Activated CD8-positive, alpha-beta memory T cell treated with anti-CD3 and anti-CD28 coated beads for 48 hours (primary cell): ENCODE measurements around the gene TECTA.
"Not testable (repeated sequence)": the region's sequence is repeated elsewhere in the genome, so short reads cannot be mapped to it uniquely, and the experiment has no call there.

Experiments
- DNase-seq, 3 experiments: peaks; one replicate each; pipeline ENCODE4 v3.0.0-alpha.2; 2020; ENCODE audit warnings: low read depth in 2 of 3, low spot score in 2 of 3

TECTA gene

DNA sequence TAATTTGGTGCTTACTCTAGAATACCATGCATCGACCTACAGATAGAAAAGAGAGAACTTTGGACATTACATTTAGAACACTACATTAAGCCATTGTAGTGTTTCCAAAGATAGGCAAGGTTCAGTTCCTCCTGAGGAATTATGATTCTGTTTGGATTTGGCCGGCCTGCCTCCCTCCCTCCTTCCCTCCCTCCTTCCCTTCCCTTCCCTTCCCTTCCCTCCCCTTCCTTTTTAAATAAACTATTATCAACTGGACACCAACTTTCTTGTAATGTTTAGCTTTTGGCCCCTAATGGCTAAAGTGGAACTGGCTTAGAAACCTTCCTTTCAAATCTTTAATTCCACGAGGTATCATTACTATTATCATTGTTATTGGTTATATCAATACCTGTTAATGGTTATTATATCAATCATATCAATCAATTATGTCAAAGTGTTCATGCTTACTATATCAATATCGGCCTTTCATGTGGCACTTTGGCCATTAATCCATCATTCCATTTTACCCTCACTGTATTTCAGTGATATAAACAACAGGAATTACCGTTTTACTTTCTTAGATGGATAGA is 60.4 kb downstream of the TECTA start:
- no peak for DNase-seq

DNA sequence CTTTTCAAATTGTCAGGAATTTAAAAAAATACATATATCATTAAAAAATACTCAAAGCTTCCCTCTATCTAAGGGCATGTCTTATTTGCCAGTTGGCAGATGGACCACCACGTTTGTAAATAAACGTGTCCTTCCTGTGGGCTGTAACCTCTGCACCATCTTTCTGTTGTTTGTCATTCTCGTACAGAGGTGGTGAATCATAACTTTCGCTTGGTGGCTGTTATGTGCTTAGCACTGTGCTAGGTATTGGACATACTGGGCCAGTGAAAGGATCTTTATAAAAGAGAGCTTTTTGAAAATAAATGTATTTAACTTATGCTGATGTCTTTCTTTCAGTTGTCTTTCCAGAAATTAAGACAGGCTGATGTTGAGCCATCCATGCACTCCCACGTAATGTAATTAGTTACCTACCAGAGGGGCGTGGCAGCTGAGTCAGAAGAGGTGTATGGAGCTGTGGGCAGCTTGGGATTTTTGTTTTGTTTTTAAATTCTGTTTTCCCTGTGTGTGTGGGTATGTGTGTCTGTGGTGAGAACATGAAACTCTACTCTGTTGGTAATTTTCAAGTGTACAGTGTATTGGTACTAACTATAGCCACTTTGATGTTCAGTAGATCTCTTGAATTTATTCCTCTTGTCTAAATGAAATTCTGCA is 62.7 kb downstream of the TECTA start:
- DNase-seq: no peak

DNA sequence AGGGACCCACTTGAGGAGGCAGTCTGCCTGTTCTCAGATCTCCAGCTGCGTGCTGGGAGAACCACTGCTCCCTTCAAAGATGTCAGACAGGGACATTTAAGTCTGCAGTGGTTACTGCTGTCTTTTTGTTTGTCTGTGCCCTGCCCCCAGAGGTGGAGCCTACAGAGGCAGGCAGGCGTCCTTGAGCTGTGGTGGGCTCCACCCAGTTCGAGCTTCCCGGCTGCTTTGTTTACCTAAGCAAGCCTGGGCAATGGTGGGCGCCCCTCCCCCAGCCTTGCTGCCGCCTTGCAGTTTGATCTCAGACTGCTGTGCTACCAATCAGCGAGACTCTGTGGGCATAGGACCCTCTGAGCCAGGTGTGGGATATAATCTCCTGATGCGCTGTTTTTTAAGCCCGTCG is 76.6 kb downstream of the TECTA start:
- not testable (repeated sequence) for DNase-seq

DNA sequence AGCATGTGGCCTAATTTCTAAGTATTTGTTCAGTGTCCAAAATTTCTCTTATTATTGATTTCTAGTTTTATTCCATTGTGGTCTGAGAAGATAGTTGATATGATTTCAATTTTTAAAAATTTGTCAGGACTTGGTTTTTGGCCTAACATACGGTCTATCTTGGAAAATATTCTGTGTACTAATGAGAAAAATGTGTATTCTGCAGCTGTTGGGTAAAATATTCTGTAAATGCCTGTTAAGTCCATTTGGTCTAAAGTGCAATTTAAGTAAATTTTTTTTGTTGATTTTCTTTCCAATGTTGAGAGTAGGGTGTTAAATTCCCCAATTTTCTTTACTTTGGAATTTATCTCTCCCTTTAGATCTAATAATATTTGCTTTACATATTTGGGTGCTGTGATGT is 78.3 kb downstream of the TECTA start:
- no peak for DNase-seq

DNA sequence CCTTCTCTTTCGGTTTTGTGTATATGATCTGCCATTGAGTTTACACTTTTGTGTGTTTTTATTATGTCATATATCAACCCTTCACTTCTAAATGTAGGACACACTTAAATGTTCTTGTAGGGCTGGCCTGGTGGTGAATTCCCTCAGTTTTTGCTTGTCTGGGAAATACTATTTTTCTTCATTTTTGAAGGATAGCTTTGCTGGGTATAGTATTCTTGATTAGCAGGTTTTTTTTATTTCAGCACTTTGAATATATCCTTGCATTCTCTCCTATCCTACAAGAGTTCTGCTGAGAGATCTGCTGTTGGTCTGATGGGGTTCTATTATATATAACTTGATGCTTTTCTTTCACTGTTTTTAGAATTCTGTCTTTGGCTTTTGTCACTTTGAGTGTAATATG is 79.1 kb downstream of the TECTA start:
- DNase-seq: no peak

DNA sequence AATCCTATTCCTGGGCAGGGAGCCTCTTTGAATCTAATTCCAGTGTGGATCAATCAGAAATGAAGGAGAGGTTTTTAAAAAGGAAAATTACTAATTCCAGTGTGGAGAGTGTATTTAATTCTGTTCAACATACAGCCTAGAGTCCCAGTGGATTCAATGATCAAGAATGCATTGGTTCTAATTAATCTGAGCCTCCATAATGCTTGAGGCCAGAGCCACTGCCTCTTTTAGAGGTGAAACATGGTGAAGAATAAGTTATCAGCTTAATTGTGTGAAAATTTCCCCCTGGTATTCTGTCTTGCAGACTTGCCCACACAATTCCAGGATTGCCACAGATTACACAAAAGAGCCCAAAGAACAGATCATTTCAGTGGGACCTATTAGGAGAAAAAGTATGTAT is 87.7 kb downstream of the TECTA start:
- DNase-seq: no peak

DNA sequence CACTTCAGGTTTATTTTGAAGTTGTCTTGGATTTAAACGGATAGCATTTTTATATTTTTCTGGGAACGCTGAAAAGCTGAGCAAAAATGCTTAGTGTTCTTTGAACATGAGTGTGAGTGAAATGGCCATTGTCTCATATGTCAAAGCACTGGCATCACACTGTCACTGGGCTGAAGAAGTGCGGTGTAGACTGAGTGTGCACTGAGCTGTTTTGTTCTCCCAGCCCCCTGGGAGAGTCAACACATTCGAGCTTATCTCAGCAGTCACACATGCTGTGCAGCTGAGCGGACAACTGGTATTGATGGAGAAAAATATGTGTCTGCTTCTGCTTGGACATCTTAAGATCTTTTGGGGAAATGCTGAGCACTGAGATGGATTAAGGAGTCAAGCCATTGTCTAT is 90.8 kb downstream of the TECTA start:
- DNase-seq: no peak

DNA sequence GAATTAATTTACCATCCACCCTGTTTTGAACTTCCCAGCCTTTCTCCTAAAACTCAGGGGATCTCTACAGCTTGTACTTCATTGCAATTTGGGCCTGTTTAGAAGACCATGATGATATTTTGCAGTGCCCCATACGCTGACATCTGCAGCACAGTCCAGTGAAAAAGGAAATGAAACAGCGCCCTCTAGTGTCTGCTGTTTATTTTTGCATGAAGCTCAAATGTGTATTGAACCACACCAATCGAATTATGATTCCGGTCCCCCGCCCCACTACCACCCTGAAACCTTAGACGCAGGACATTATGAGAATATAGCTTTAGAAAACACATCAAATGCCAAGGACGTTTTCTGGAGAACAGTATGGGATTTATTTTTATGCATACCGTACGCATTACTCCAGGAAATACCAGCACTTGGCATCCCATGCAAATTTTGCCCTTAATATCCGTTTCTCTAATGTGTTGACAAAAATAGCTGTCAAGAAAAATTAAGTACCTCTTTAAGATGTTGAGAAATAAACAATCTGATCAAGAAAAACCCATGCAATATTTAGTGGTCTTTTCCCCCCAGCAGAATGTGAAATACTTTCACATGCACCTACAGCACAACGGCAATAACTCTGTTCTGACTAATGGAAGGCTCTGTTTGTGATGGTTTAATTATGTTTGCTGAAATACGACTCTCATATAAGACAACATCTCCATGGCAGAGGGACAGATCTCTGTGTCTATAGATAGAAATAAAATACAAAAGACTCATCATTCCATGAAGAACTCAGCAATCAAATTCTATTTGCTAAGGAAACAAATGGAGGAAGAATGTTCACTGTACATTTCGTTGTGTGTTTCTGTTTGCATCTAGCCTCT is 93.9 kb downstream of the TECTA start:
- DNase-seq: peak; percentile 3 to 58 (median 7)

DNA sequence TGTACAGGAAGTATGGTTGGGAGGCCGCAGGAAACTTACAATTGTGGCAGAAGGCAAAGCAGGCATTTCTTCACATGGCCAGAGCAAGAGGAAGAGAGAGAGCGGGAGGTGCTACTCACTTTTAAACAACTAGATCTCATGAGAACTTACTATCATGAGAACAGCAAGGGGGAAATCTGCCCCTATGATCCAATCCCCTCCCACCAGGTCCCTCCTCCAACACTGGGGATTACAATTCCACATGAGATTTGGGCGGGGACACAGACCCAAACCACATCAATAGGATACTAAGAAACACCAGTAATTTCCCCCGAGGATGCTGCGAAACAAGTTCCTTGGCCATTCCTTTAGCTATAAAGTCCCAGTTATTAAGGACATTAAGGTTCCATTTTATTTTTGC is 97.4 kb downstream of the TECTA start:
- DNase-seq: no peak

DNA sequence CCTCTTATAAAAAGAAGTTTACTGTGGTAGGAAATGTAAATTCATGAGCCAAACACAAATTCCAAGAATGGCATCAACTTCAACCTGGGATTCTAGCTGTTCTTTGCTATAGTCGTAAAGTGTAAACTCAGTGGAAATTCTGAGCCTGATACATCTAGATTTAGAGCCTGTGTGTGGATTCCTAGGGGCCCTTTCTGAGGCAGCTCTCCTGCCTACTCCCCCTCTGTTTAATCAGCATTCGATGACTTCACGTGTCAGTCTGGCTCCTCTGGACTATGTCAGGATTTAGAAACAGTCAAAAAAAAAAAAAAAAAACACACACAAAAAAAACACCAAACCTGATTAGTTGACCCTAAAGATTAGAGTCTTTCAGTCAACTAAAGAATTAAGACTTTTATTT is 98.5 kb downstream of the TECTA start:
- DNase-seq: no peak

DNA sequence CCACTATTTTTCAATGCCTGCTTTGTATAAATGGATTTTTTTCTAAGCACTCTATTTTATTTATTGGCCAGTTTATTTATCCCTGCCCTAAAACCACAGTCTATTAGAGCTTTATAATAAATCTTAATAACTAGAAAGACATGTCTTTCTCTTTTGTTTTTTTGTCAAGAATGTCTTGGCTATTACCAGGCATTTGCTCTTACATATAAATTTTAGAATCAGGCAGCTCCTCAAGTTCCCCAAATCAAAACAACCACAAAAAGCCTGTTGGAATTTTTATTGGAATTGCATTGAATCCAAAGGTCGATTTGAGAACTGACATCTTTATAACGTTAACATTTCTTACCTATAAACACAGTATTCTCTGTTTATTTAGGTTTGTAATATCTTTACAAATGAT is 105.8 kb downstream of the TECTA start:
- no peak for DNase-seq

DNA sequence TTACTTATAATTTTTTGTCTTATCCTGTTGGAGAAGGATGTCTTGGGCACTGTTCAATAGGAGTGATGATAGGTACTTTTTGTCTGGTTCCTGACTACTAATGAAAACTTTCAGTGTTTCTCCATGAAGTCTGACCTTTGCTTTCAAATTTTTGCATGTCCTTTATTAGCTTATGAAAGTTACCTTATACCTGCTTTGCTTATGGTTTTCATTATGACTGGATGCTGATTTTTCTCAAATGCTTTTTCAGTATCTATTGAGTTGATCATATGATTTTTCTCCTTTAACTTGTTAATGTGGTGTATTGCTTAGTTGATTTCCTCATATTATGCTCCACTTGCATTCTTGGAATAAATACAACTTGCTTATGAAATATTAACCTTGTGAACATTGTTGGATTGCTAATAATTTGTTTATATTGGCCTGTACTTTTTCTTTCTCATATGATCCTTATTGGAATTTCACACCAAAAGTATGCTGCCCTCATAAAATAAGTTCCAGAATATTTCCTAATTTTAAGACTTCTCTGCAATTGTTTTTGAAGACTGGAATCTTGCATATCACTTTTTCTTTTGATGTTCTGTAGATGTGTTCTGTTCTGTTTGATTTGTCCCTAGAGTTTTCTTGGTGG is 106.6 kb downstream of the TECTA start:
- no peak for DNase-seq

DNA sequence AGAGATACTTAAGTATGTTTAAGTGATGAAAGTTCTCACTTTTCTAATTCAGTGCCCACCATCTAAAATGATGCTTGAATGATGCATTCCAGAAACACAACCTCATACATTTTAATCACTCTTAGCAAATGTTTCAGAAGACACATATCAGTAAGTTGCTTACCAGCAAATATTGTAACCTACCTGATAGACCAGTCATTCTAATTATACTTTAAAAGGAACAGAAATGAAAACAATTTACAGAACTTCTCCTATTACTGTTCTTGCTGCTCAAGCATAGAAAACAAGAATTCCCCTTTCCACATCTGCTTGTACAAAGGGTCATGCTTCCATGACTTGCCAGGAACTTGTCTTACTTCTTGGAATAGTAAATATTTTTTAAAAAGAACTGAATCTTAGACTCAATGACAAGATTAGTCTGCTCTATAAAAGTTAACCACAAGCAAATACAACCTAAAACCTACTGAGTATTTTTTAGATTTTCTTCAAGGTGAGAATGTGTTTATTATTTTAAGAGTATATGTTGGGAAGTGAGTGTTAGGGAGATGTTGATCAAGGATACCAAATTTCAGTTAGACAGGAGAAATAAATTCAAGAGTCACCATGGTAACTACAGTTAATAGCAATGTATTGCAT is 109.5 kb downstream of the TECTA start:
- DNase-seq: no peak

DNA sequence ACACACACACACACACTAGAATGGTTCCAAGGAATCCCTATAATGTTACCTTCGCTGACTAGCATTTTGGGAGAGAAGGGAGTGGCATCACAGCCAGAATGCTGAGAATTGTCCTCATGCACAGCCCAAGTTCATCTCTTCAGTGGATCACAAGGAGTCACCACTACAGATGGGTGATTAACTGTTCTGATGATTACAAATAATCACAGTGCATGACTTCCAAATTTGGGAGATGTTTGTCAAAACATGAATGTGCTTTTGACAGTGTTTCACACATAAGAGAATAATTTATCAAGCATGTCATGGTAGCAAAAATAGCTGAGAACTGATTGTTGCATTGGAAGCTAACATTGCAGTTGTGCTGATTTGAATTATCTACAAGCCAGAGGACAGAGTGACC is 110.6 kb downstream of the TECTA start:
- no peak for DNase-seq

DNA sequence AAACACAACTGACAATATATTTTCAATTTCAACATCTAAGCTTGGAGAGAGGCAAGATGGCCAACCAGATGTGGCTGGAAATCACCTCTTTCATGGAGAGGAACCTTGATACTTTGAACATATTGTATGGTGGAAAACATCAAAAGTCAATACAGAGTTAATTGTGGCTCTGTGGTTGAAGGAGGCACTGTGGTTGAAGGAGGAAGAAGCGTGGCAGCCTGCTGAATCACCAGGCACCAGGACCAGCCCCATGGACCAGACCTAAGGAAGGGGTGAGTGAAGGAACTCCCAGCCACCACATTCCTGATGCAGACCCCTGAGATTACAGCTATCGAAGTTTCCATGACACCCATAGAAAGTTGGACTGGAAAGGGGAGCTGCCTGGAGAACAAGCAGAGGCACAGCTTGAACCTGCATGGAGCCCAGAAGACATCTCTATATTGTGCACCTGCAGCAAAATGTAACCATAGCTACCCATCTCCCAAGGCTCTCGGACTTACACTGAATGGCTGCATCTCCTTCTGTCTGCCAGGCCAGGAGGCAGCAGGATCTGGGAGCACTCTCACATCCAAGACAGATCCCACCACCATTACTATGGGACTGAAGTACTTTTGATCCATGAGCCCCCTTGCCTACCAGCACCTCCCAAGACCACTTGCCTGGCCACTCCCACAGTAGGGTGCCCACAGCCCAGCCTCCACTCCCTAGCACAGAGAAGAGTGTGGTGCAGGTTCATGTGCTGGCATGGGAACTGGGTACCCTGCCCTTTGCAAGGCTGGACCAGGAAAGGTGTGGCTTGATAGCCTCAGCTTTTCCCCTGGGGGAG is 111.7 kb downstream of the TECTA start:
- no peak for DNase-seq

DNA sequence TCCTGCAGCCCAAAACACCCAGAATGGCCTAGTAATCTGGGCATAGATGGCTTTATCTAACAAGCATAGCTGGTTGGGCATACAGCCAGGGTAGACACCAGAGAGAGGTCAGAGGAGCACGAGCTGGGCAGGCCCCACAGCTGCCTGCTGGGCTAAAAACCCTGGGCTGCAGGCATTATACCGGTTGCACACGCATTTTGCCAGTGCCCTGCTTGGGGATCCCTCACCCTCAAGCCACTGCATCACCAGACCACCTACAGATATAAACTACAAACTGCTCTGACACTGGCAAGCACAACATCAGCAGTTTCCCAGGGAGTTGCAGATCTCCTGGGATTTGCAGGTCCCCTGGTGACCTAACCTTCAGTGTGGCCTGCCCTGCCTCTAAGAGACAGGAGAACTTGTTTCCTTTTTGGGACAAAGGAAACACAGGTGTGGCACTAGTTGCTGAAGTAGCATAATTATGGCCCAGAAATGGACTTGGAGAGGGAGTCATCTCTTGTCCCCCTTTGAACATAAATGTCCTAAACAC is 112.4 kb downstream of the TECTA start:
- no peak for DNase-seq

DNA sequence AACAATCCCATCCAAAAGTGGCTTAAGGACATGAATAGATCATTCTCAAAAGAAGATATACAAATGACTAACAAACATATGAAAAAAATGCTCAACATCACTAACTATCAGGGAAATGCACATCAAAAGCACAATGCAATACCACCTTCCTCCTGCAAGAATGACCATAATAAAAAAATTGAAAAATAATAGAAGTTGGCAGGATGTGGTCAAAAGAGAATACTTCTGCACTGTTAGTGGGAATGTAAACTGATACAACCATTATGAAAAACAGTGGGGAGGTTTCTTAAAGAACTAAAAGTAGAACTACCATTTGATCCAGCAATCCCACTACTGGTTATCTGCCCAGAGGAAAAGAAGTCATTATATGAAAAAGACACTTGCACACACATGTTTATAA is 113.8 kb downstream of the TECTA start:
- no peak for DNase-seq

DNA sequence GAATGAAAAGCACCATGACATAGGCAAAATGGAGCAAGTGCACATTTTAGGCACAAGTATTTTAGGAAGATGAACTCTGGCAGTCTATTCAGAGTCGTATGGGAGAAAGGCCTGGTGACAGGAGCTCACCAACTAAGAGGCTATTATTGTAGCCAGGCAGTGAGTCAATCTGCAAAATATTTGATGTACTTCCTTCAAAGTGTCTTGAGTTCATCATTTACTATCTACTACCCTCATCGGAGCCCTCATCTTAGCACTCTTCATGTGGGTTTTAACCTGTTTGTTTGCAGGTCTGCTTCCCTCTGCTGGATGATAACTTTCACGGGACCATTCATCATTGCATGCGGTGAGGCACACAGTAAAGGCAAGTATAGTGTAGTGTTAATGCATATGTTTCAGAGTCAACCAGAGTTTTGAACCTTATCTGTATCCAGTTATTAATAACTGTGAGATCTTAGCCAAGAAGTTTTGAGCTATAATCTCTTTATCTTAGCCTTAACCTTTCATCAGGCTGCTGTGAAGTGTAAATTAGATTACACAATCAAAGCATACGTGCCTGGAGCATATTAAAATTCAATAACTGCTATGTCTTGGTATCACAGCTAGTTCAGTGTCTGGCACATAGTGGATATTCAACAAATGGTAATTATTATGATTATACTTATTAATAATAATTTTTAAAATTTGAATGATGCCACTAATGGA is 120.6 kb downstream of the TECTA start:
- DNase-seq: no peak

DNA sequence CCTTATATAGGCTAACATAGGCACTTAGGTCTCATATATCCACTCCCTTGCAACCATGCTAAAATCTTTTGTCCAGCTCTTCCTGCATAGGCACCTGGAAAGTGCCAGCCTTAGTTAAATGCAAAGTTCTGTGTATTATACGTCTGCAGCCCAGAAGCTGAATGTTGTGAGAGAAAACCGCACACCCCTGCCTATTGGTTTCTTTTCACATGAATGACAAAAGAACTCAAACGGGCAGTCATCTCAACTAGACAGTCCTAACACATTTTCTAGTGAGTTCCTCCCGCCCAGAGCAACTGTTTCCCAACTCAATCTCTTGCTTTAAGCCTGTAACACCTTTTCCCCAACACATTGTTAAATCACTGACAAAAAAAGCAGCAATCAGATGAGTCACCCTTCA is 122.1 kb downstream of the TECTA start:
- DNase-seq: no peak

DNA sequence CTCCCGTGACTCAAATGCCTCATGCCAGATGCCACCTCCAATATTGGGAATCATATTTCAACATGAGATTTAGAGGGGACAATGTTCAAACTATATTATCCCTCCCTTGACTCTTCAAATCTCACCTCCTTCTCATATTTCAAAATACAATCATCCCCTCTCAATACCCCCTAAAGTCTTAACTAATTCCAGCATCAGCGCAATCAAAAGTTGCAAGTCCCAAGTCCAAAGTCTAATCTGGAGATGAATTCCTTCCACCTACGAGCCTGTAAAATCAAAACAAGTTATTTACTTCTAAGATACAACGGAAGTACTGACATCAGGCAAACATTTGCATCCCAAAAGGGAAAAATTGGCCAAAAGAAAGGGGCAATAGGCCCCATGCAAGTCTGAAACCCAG is 124.3 kb downstream of the TECTA start:
- no peak for DNase-seq
